H1 (cell line): Measurements from ENCODE around the gene PANK3.

Experiments used
- BCL11A ChIP-seq, 2 experiments: IDR thresholded peaks; one replicate each; pipeline ENCODE4 v1.6.1; 2011; ENCODE audit warnings: low read depth in 2 of 2, low read length in 2 of 2, mild to moderate bottlenecking in 2 of 2
- CEBPB ChIP-seq: IDR thresholded peaks from 2 replicates; pipeline ENCODE4 v1.6.1; 2012; ENCODE audit warnings: low read depth, low read length
- CTCF ChIP-seq, 3 experiments: IDR thresholded peaks; 1 replicate in 2 of 3; 2 replicates in 1 of 3; pipeline versions ENCODE4 v1.5.1 to v1.6.1; 2011; ENCODE audit warnings: low read length in 3 of 3, mild to moderate bottlenecking in 3 of 3, inconsistent platforms in 2 of 3, low read depth in 1 of 3, moderate library complexity in 1 of 3; ENCODE audit not compliant: insufficient read depth in 1 of 3; ENCODE audit errors: control extremely low read depth in 1 of 3
- EZH2 ChIP-seq: fragments of 200-600 bp; sonication (generic); IDR thresholded peaks from 2 replicates; pipeline ENCODE4 v1.7.1; 2012; ENCODE audit warnings: low read depth, mild to moderate bottlenecking, moderate library complexity, low read length, inconsistent platforms; ENCODE audit not compliant: severe bottlenecking
- FOSL1 ChIP-seq: IDR thresholded peaks from 2 replicates; pipeline ENCODE4 v1.6.1; 2011; ENCODE audit warnings: mild to moderate bottlenecking, low read depth, low read length, moderate library complexity; ENCODE audit not compliant: insufficient read depth
- GABPA ChIP-seq: IDR thresholded peaks from 2 replicates; pipeline ENCODE4 v1.6.1; 2011; ENCODE audit warnings: mild to moderate bottlenecking, low read length, moderate library complexity, borderline replicate concordance; ENCODE audit not compliant: insufficient read depth
- POLR2A ChIP-seq, 2 experiments: IDR thresholded peaks; 1 replicate in 1 of 2; 2 replicates in 1 of 2; pipeline ENCODE4 v1.6.1; 2011; ENCODE audit warnings: low read depth in 2 of 2, low read length in 2 of 2, mild to moderate bottlenecking in 2 of 2; ENCODE audit errors: control extremely low read depth in 1 of 2
- RFX5 ChIP-seq: IDR thresholded peaks from 2 replicates; pipeline ENCODE4 v1.6.1; 2011; ENCODE audit warnings: low read depth, low read length, improper control_type of control experiment, borderline replicate concordance
- TEAD4 ChIP-seq: IDR thresholded peaks from 2 replicates; pipeline ENCODE4 v1.6.1; 2012; ENCODE audit warnings: low read depth, low read length, inconsistent platforms, mixed read lengths

DNA sequence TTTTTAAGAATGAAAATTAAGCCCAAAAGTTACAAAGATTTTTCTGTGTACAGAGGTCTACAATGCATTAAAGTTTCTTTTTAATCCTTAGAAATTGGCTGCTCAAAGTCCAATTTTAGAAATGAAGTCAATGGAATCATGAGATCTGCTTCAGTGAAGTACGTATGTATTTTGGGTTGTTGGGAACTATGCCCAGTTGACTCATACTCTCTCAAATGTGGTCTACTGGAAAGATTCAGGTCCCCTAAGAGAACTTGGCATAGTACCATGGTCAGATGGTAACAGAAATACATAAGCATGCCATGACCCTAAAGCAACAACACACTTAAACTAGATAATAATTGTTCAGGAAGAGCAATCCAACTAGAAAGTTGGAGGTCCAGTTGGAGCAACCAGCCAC, 27.0 kb downstream of the PANK3 start:
- TF ChIP-seq TEAD4: no peak
- no peak for TF ChIP-seq CEBPB
- no peak for TF ChIP-seq EZH2
- no peak for TF ChIP-seq RFX5
- no peak for TF ChIP-seq CTCF (IDR thresholded peaks at IDR 0.05; ENCODE audit: control extremely low read depth in 1 of 3, insufficient read depth in 1 of 3, low read depth in 1 of 3, low read length in 3 of 3)
- no peak for TF ChIP-seq BCL11A (IDR thresholded peaks at IDR 0.05; ENCODE audit: low read depth in 2 of 2, low read length in 2 of 2)
- TF ChIP-seq GABPA: no peak
- no peak for TF ChIP-seq POLR2A (IDR thresholded peaks at IDR 0.05; ENCODE audit: control extremely low read depth in 1 of 2, low read depth in 2 of 2, low read length in 2 of 2)
- no peak for TF ChIP-seq FOSL1
